C4-2B (cell line): ENCODE results near the gene CABP4.

Experiments
- H3K27ac ChIP-seq: fragments of 450-650 bp; 2 replicates; pipeline ENCODE4 v1.5.1; 2017
- ZFX ChIP-seq: fragments of 450-650 bp; IDR thresholded peaks from 2 replicates; pipeline ENCODE4 v1.6.1; 2017
- TF ChIP-seq, protein P1 (sequence below): fragments of 450-650 bp; conservative IDR thresholded peaks from 2 replicates; pipeline ENCODE4 v1.5.1; 2017; ENCODE audit warnings: mild to moderate bottlenecking

Gene CABP4

GRCh38 chr11:67491276-67492068, 36.3 kb downstream of the CABP4 start:
- H3K27ac ChIP-seq: no peak overlapping the region
- TF ChIP-seq, protein P1, sequence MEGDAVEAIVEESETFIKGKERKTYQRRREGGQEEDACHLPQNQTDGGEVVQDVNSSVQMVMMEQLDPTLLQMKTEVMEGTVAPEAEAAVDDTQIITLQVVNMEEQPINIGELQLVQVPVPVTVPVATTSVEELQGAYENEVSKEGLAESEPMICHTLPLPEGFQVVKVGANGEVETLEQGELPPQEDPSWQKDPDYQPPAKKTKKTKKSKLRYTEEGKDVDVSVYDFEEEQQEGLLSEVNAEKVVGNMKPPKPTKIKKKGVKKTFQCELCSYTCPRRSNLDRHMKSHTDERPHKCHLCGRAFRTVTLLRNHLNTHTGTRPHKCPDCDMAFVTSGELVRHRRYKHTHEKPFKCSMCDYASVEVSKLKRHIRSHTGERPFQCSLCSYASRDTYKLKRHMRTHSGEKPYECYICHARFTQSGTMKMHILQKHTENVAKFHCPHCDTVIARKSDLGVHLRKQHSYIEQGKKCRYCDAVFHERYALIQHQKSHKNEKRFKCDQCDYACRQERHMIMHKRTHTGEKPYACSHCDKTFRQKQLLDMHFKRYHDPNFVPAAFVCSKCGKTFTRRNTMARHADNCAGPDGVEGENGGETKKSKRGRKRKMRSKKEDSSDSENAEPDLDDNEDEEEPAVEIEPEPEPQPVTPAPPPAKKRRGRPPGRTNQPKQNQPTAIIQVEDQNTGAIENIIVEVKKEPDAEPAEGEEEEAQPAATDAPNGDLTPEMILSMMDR: no peak
- no peak for TF ChIP-seq ZFX

DNA sequence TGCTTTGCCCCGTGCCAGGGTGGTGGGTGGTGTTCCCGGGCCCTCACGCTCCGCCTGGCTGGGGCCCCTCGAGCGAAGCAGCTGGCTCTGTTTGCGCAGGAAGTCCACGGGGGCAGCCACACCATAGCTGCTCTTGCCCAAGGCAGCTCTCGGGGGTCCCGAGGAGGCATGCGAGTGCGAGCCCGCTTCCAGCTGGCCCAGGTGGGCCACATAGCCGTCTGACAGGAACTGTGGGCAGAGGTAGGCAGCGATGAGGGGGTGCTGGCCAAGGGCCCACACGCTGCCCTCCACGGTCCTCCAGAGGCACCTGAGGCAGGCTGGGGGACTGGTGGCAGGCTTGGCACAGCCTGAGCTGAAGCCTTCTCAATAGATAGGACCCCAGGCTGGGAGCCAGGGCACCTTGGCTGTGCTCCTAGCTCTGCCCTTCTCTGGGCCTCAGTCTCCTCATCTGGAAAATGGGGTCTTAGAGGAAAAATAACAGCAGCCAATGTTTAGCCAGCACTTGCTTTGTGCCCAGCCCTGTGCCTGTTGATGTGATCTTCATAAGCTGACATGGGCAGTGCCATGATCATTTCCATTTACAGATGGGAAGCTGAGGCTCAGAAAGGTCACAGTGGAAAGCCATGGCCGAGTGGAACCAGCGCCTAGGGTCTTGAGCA, 37.0 kb downstream of the CABP4 start:
- TF ChIP-seq ZFX: no peak
- TF ChIP-seq, protein P1: no peak
- no peak overlapping the region for H3K27ac ChIP-seq

DNA sequence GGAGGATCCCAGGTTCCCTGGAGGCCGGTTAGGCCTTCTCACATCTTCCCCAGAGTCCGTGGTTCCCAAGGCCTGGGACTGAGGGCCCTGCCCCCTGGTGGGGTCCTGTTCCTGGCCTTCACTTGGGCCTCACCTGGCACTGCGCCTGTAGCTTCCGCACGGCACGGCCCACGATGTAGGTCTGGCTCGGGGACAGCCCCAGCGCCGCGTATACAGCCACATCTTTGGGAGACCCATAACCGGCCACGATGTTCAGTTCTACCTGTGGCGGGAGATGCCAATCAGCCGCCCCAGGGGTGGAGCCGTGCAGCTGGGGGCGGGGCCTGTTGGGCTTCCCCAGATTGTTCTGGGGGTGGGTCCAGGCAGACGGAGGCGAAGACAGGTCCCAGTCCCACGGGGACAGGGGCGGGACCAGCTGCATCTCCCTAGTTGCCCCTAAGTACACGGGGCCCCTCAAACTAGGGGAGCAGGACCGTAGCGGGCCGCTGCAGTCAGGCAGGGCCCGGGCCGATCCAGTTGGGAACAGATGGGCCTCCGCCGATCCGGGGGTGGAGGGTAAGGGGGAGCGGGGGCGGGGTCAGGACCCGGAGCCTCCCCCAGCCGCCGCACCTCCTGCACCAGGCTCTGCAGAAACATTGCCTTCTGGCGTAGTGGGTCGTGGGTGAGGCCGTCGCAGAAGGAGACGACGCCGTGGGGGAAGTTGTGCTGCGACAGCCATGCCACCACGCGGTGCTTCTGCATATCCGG, 37.8 kb downstream of the CABP4 start:
- H3K27ac ChIP-seq: no peak overlapping the region
- TF ChIP-seq, protein P1: no peak
- TF ChIP-seq ZFX: no peak

DNA sequence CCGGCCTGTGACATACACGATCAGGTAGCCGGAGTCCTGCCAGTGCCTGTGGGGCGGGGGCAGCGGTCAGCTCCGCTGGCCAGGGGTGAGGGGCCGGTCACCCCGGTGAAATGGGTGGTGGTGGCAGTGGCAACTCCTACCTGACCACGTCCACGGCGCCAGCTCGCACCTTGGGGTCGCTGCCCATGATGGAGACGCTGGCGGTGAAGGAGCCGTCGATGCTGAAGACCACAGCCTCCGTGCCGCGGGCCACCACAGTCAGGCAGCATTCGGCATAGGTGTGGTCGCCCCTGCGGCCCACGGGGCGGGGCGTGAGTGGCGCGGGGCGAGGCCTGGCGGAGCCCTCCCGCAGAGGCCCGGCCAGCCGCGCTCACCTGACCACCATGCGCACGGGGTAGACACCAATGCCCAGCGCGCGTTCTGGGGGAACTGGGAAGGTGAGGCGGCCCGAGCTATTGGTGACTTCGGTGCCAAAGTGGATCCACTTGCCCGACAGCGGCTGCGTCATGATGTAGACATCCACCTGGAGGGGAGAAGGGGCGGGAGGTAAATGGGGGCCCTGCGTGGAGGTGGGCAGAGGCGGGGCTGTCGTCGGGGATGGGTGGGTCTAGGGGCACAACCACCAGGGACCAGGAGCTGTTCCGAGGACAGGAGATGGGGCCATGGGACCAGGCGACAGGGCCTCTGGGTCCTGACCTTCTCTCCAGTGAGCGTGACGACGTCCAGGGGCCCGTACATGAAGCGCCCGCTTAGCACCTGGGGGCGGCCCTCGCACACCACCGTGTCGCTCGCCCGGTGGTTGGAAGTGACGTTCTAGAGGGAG, 38.6 kb downstream of the CABP4 start:
- TF ChIP-seq, protein P1: no peak
- TF ChIP-seq ZFX: no peak
- H3K27ac ChIP-seq: no peak overlapping the region

DNA sequence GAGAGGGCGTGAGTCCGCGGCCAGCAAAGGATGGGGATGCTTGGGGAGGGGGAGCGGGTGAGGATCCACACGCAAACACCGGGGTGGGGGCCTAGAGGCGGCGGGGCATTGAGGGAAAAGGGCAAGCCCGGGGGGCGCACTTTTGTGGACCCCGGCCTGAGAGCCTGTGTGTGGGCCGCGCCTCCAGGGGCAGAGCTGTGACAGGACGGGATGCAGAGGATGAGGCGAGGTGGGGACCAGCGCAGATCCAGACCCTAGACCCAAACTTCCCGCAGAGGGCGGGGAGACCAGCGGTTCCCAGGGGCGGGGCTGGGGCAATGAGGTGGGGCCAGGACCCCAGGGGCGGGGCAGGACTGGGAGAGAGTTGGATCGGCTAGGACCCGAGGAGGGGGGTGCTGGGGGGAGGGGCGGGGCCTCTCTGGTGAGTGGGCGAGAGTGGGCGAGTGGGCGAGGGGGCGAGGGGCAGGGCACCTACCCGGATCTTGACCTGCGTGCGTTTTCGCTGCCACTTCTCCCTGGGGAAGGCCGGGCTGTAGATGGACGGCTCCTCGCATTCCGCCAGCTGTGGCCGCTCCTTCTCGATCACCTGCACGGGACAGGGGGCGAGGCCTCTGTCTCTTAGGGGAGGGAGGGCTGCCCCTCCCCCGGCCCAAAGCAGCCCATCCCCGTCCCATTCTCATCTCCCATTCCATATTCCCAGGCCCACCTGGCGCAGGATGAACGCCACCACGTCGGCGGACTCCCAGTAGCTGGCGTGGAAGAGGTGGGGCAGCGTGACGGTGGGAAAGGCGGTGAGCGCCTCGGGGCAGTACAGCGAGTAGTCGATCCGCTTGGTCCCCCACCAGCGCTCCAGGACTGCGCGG, 39.4 kb downstream of the CABP4 start:
- H3K27ac ChIP-seq: no peak overlapping the region
- TF ChIP-seq, protein P1: no peak
- TF ChIP-seq ZFX: no peak

- H3K27ac ChIP-seq: no peak overlapping the region
- TF ChIP-seq, protein P1: no peak
- TF ChIP-seq ZFX: no peak
Measured at GRCh38 chr11:67495234-67496005, 40.3 kb downstream of the CABP4 start.
